HK-2 (cell line): ENCODE results near the gene ARRB1.
"Not testable (repeated sequence)": the region's sequence is repeated elsewhere in the genome, so short reads cannot be mapped to it uniquely, and the experiment has no call there.

ENCODE experiments used
- DNase-seq: peaks from one replicate; pipeline ENCODE4 v3.0.0-alpha.2; 2018; ENCODE audit not compliant: unreplicated experiment

The ARRB1 gene

GRCh38 chr11:75351541-75351790, at the start of gene ARRB1:
Gene ARRB1, minus strand, starts transcription at chr11:75351661. Its CDS starts 54 bp downstream, at chr11:75351607.
- DNase-seq, result peak; percentile 50

DNA sequence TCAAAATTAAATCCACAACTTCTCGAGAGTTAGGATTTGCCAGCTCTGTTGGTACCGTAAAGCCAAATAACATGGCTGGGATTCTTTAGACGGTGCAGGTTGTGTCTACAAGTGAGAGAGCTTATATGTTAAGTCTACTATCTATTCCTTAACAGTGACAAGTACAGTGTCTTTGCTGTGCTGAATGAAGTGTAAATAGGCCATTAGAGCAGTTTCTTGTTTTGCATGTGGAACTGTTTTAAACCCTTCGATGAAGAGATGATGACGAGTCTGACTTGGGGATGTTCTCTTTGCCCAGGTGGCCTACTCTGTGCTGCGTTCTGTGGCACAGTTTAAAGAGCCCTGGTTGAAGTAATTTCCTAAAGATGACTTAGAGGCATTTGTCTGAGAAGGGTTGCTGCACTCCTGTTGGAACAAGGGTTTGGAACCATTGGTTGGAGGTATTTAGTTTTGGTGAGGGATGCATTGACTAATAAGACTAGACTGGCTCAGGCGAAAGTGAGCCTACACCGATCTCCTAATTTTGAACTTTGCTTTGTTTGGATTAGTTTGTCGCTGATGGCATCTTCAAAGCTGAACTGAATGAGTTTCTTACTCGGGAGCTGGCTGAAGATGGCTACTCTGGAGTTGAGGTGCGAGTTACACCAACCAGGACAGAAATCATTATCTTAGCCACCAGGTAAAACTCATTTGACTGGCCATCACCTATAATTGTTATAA, 48.8 kb upstream of the ARRB1 start:
- no peak for DNase-seq

DNA sequence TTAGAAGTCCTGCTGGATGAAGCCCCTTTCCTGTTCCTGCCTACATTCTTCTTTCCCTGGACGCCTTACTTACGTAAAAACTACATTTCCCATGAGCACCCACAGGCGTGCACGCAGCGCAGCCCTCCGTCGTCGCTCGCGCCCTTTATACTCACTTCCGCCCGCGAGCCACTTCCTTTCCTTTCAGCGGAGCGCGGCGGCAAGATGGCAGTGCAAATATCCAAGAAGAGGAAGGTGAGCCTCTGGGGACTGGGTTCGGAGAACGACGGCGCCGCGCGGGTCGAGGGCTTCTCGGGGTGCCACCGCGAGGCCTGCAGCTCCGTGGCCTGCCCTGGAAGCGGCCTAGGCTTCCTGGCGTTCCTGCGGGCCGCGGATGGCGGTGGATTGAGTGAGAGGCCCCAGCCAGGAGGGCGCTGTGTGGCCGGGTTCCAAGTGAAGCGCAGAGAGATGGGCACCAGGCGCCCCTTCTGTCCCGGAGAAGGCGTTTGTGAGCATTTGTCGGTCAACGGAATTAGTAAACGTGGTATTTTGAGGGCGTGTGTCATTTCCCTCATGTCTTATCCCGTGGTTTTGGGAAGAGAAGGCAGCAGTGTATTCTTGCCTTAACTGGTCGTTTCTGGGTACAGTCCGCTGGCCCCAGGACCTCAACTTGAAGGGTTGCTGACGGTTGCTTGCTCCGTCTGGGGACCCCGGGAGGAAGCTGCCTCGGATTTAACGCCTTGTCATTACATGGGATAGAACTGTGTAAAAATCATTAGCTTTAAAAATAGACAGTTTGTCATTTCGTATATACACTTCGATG, 48.1 kb upstream of the ARRB1 start, which contains the start of gene RPS3:
Gene RPS3, plus strand, starts transcription at position 175 of the 802 bp plus-strand sequence. Its CDS starts 30 bp downstream, at position 205.
- DNase-seq, result peak; percentile 84

DNA sequence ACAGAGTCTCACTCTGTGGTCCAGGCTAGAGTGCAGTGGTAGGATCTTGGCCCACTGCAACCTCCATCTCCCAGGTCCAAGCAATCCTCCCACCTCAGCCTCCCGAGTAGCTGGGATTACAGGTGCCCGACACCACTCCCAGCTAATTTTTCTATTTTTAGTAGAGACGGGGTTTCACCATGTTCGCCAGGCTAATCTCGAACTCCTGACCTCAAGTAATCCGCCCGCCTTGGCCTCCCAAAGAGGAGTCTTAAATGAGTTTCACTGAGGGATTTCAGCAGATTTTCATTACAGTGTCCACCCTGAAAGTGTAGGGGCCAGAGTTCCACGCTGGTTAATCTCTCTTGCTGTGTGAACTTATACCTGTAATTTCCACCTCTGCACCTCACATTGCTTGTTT, 47.4 kb upstream of the ARRB1 start:
- no peak for DNase-seq

DNA sequence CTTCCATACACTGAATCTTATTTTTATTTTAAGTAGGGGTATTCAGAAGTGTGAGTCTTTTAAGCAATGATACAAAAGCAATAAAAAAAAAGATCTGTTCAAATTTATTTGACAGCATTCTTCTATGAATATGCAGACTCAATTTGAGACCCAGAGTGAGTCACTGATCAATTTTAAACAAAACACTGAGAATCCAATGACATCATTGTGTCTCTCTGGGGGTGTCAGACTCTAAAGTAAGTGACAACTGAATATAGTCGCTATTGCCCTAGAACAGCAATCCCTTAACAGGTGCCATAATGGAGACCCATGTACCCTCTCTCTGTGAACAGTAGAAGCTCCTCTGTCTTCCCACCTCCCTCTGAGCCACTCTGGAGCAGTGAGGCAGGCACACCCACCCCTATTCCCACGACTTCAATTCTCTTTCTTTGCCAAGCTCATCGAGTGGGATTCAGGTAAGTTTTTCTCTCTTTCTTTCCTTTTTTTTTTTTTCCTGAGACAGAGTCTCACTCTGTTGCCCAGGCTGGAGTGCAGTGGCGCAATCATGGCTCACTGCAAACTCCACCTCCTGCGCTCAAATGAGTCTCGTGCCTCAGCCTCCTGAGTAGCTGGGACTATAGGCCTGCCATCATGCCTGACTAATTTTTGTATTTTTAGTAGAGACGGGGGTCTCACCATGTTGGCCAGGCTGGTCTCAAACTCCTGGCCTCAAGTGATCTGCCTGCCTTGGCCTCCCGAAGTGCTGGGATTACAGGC, 42.8 kb upstream of the ARRB1 start:
- DNase-seq, result no peak

DNA sequence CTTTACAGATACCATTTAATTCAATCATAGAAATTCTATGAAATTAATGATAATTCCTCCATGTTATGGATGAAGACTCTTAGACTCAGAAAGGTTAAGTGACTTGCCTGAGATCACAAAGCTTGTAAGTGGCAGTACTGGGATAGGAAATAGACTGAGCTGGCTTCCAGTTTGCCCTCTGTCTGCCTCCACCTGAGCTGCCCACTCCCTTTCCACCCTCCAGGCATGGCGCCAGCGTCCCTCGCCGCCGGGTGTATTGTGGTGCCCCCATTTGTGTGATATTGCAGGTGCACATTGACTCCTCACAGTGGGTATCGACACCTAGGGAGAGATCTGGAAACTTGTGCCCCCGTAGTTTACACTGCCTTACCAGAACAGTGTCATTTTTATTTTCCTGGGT, 38.5 kb upstream of the ARRB1 start:
- no peak for DNase-seq

- DNase-seq, result no peak
Measured at GRCh38 chr11:75389276-75389605, 37.8 kb upstream of the ARRB1 start.

GRCh38 chr11:75388386-75389275, 37.2 kb upstream of the ARRB1 start:
- peak; percentile 56 for DNase-seq

DNA sequence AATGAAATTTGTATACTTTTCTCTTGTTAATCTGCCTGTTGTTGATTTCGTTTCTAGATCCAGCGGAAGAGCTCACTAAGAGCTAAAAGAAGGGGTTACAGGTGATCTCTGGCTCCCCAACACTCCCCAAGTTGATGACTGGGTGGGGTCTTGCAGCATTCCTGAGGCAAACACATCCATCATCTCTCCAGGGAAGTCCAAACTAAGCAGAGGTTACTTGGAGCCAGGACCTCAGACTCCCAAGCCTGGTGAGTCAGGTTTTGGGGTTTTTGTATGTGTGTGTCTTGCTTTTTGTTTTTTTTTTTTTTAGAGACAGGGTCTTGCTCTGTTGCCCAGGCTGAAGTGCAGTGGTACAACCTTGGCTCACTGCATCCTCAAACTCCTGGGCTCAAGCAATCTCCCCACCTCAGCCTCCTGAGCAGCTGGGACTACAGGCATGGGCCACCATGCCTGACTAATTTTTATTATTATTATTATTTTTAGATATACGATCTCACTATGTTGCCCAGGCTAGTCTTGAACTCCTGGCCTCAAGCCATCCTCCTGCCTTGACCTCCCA, 36.4 kb upstream of the ARRB1 start:
- DNase-seq, result no peak

- DNase-seq, result no peak
Measured at GRCh38 chr11:75386942-75387630, 35.6 kb upstream of the ARRB1 start.

- DNase-seq, result peak; percentile 65
Measured at GRCh38 chr11:75384438-75385080, 33.1 kb upstream of the ARRB1 start.

DNA sequence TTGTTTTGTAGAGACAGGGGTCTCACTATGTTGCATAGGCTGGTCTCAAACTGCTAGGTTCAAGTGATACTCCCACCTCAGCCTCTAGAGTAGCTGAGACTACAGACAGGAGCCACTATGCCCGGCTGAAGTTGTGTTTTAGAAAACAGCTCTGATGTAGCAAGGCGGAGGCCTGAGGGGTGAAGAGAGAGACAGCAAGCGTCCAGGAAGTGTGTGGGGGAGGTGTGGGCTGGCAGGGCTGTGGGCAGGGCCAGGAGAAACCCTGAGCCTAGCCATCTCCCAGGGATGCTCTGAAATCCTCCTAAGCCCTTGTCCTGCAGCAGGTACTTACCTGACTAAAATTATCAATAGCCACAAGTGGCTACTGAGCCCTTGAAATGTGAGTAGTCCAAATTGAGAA, 31.8 kb upstream of the ARRB1 start:
- no peak for DNase-seq

DNA sequence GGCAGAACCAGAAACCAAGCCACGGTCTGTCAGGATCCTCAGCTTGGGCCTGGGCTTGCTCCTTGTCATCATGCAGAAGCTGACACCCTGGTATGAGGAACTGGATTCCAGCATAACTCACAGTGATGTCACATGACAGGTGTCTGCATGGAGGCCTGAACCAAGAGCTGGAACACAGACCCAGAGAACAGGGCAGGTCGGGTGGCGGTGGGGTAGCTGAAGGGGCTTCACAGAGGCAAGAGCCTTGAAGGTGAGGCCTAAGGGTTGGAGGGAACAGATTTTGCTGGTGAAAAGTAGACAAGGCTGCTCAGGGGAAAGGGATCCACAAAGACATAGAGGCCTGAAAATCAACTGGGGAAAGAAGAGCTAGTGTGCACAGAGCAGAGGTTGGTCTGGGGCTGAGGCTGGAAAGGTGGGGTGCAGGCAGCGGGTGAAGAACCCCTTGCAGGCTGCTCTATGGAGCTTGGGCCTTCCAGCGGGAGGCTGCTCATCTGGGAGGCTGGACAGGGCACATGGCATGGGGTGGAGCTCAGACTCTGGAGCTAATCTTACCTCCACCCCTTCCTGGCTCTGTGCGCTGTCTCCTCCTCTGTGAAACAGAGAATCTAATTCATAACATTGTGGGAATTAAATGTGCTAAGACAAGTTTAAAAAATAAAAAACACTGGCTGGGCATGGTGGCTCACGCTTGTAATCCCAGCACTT, 29.4 kb upstream of the ARRB1 start:
- no peak for DNase-seq

GRCh38 chr11:75380245-75380644, 28.8 kb upstream of the ARRB1 start:
- no peak for DNase-seq

- not testable (repeated sequence) for DNase-seq
Measured at GRCh38 chr11:75378776-75379175, 27.3 kb upstream of the ARRB1 start.

- DNase-seq, result no peak
Measured at GRCh38 chr11:75376175-75376574, 24.7 kb upstream of the ARRB1 start.

- no peak for DNase-seq
Measured at GRCh38 chr11:75375626-75376025, 24.2 kb upstream of the ARRB1 start.

DNA sequence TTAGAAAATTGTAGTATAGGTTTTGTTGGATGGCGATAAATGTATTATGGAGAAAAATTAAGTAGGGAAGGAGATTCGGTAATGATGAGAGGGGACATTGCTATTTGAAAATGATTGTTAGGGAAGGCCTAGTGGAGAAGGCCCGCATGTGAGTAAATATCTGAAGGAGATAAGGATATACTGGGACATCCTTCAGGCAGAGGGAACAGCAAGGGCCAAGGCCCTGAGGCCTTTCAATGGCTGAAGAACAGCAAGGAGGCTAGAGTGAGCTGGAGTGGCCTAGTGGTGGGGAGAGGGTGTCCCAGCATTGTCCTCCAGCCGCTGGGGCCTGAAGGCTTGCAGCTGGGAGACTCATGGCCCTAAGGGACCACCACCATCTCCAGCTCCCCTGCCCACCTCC, 23.2 kb upstream of the ARRB1 start:
- DNase-seq, result no peak

- no peak for DNase-seq
Measured at GRCh38 chr11:75373201-75373600, 21.7 kb upstream of the ARRB1 start.
